Measurements from ENCODE around the gene ZCCHC24. TPM values are rescaled to one million over a fixed set of nuclear protein-coding genes. Genes with fewer than 3 reads are reported as not detected.

ZCCHC24 gene
- total RNA-seq, 1 experiment from 2014 or later: 3.8 TPM

DNA sequence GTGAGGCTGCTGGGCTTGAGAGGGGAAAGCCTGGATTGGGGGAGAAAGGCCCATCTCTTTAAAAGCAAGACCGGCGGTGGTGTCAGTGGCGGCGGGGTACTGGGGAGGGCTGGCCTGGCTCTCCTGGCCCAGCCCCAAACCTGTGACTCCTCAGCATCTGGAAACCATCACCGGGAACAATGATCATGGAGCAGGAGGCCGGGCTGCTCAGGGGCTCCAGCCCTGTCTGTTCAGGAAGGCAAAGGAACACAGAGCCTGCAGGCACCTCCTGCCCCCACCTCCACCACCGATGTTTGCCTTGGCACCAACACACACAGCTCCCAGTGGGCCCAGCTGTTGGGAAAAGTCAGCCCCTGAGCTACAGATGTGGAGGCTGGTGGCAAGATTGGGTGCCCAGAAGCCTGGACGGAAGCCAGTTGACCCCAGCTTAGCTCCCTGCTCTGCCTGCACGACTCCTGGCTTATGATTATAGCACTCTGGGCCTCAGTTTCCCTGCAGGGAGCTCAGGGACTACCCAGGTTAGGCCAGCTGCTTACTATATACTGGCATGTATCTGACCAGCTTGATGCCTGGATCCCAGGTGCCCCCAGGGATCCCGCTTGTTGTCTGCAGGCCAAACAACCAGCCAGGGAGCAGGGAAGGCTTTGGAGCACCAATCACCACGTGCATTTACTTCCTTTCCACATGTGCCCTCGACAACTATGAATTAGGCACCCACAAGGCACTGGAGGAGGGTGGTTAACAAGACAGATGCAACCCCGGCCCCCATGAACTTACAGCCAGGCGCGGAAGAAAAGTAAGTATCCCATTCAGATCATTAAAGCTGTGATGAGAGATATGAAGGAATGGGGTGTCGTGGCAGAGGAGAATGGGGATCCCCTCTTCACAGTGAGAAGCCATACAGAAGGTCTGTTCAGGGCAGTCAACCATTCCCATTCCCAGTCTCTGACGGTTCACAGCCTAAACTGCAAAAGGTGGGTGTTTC lies 37.3 kb downstream of the ZCCHC24 start:
- Mint-ChIP-seq H3K36me3 (ENCODE audit: insufficient read depth in 1 of 3, low read depth in 3 of 3) (no peaks in the 10 kb centered on the region), H3K27ac (no peak overlapping the region), H3K4me3 (no peak overlapping the region), H3K4me1 (peaks cover 23 to 29% of the 10 kb centered on the region in 2 experiments), H3K27me3 (ENCODE audit: low read depth) (peaks cover 1% of the 10 kb centered on the region; the same call in 1 of the 2 replicates), H3K9me3 (no peaks in the 10 kb centered on the region)
- no peak overlapping the region for H4K5ac ChIP-seq (ENCODE audit: insufficient read length, low read depth, low read length)
- no peak overlapping the region for H2BK120ac ChIP-seq (ENCODE audit: low read depth, low read length, poor library complexity, severe bottlenecking)
- H3T11ph ChIP-seq (ENCODE audit: low read length): no peak overlapping the region
- no peak overlapping the region for H2AFZ ChIP-seq (ENCODE audit: low read length)
- H3K14ac ChIP-seq (ENCODE audit: insufficient read depth, low read length): no peak overlapping the region
- no peaks in the 10 kb centered on the region for H3K79me2 ChIP-seq (ENCODE audit: insufficient read depth, low read length)
- H3K4me2 ChIP-seq (ENCODE audit: insufficient read depth, insufficient read length, low read length): no peak overlapping the region
- H3K56ac ChIP-seq (ENCODE audit: insufficient read length, low read depth, low read length): no peak overlapping the region
- H3K18ac ChIP-seq (ENCODE audit: insufficient read length, low read depth, low read length): no peak overlapping the region
- no peak for TF ChIP-seq CTCF (conservative IDR thresholded peaks at IDR 0.05)
- H3K4me1 ChIP-seq (ENCODE audit: insufficient read depth, low read length): peaks cover 6% of the 10 kb centered on the region; the same call in 1 of the 2 replicates
- H4K8ac ChIP-seq (replicated peaks; ENCODE audit: insufficient read length, low read depth, low read length): no peak overlapping the region
- H3K27me3 ChIP-seq (ENCODE audit: insufficient read depth, low read length): no peaks in the 10 kb centered on the region
- H3K79me1 ChIP-seq (ENCODE audit: insufficient read depth, low read depth, low read length, poor library complexity, severe bottlenecking): no peaks in the 10 kb centered on the region
- H3K27ac ChIP-seq (ENCODE audit: insufficient read length, low read depth, low read length): no peak overlapping the region
- no peak overlapping the region for H4K91ac ChIP-seq (ENCODE audit: insufficient read length, low read depth, low read length)
- no peak overlapping the region for H3K23ac ChIP-seq (ENCODE audit: insufficient read length, low read depth, low read length)
- H3K9ac ChIP-seq (ENCODE audit: extremely low read depth, insufficient read length, low read length): no peak overlapping the region
- DNase-seq: no peak
- H2BK20ac ChIP-seq (ENCODE audit: low read depth, low read length, poor library complexity, severe bottlenecking): no peak overlapping the region
- no peaks in the 10 kb centered on the region for H4K20me1 ChIP-seq (ENCODE audit: control insufficient read depth, insufficient read depth, insufficient read length)
- H2BK15ac ChIP-seq (ENCODE audit: low read depth, low read length): no peak overlapping the region
- no peak overlapping the region for H2AK5ac ChIP-seq (ENCODE audit: insufficient read length, low read length)
- no CpG with 5 or more reads among the region's 17 CpGs for WGBS (ENCODE audit: extremely low coverage, insufficient read length, low lambda C conversion rate)
- peaks cover 3% of the 10 kb centered on the region for H3K23me2 ChIP-seq (ENCODE audit: insufficient read length, low read depth, low read length, poor library complexity, severe bottlenecking)
- no peak overlapping the region for H3K4ac ChIP-seq (ENCODE audit: low read depth, low read length)
- no peak overlapping the region for H2BK12ac ChIP-seq (ENCODE audit: insufficient read length, low read depth, low read length)
- no peak overlapping the region for H2BK5ac ChIP-seq (ENCODE audit: insufficient read length, low read length)
- H3K9me3 ChIP-seq (ENCODE audit: control insufficient read depth, low read depth, low read length): no peaks in the 10 kb centered on the region
